Posterior cingulate gyrus (tissue), 11 donors: Measurements from ENCODE around the gene ERFL.

Experiments
- DNase-seq, 10 donors: peaks; one replicate each; pipeline versions ENCODE4 v3.0.0 to v3.0.0-alpha.2; 2020 to 2021; ENCODE audit warnings: mixed read lengths in 3 of 10
- intact Hi-C: fragments of 100-400 bp; cut with DNase I; formaldehyde crosslinking; loops from one replicate; pipeline ENCODE4 v1.15.1; 2023

ERFL gene

DNA sequence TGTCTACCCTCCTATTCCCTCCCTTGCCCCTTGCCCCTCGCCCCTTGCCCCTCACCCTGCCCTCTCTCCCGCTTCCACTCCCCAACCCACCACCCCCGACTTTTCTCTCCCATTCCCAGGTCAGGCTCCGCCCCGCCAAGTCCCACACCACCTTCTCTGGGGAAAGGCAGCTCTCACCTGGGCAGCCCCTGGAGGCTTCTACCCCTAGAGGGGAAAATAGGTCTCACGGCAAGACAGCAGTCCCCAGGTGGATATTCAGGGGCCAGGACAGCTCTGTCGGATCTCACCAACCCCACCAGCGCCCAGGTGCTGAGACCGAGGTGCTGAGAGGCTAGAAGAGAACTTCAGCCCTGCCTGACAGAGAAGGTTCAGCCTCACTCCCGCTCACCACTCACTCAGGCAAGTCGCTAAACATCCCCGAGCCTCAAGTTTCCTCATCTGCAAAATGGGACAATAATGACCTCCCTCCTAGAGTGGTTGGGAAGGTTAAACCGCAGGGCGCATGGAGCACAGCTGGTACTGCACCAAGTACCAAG lies 1.4 kb upstream of the ERFL start:
- DNase-seq = peak in 1 of 10 donors; percentile 10
- intact Hi-C loops = no loop called here

DNA sequence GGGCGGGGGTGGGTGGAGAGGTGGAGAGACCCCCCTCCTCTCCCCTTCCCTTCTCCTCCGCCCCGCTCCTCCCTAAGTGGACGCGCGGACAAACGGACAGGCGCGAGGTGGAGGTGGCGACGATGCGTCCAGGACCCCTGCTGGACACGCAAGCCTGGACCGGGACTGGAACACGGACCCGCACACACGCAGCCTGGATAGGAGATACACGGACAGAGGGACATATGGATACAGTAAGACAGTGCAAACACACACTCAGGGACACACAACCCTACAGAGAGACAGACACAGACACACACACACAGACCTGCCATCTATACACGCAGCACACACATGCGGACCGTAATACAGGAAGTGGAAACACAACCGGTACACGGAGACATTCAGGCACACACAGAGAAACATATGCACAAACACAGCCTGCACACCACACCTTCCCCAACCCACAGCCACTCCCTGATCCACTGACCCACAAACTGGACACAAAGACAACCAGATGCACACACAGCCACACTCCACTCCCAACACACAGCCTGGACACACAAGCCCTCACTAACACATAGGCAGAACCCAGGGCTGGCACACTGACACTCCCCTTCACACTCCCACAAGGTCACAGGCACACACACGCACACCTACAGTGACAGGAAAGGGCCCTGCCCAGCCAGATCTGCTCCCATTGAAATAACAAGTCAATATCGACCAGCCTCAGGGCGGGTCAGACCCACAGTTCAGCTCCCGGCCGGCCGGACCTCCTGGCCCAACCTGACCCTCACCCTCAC lies 696 bp upstream of the ERFL start:
- DNase-seq = peak in 1 of 10 donors; percentile 60
- intact Hi-C loops = no loop called here

DNA sequence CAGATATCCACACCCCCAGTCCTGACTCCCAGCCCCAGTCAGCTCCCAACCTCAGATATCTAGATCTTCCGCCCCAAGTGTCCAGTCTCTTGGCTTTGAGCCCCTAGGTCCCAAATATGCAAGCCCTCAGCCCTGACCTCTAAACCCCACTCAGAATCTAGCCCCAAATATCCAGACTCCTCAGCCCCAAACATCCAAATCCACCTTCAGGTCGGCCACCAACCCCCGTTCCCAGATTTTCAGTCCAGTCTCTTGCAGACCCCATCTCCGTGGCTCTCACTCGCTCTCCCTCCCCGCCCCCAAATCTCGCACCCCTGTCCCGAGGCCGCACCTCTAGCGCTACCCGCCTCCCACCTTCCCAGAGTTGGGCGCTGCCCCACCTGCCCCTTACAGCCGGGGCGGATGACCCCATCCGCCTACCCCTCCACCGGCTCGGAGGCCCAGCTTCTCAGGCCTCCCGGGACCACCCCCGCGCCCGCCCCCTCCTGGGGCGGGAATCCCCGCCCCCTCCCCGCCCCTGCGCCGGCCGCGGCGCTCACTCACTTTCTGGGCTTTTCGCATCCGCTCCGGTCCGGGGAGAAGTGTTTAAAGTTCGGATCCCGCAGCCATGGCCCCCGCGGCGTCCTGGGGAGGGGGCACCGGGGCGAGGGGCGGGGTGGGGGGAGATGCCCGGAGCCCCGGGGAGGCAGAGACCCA lies 604 bp downstream of the ERFL start:
- peak in 1 of 10 donors; percentile 30 for DNase-seq
- intact Hi-C loops = no loop called here

DNA sequence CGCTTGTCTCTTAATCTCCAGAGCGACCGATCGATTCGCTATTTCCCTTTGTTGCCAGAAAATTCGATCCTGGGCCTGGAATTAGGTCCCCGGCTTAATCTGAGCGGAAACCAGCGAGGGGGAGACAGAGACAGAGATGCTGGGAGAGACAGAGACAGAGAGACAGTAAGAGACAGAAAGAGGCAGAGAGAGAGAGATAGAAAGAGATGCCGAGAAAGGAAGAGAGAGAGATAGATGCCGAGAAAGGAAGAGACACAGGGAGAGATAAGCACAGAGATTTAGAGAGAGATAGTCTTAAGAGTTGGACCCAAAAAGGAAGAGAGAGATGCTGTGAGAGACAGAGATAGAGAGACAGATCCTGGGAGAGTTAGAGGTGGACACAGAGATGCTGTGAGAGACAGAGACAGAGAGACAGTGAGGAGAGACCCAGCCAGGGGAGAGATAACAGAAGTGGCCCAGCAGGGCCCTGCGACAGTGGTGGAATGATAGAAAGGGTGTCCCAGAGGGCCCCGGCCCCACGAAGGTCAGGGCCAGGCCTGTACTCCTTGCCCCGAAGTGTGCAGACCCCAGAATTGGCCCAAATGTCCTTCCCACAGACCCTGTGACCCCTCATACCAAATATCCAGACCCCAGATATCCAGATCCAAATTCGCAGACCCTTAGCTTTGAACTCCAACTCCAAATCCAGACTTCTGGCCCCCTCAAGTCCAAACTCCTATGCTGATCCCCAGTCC lies 1.3 kb downstream of the ERFL start:
- DNase-seq = no peak
- intact Hi-C loops = no loop called here

DNA sequence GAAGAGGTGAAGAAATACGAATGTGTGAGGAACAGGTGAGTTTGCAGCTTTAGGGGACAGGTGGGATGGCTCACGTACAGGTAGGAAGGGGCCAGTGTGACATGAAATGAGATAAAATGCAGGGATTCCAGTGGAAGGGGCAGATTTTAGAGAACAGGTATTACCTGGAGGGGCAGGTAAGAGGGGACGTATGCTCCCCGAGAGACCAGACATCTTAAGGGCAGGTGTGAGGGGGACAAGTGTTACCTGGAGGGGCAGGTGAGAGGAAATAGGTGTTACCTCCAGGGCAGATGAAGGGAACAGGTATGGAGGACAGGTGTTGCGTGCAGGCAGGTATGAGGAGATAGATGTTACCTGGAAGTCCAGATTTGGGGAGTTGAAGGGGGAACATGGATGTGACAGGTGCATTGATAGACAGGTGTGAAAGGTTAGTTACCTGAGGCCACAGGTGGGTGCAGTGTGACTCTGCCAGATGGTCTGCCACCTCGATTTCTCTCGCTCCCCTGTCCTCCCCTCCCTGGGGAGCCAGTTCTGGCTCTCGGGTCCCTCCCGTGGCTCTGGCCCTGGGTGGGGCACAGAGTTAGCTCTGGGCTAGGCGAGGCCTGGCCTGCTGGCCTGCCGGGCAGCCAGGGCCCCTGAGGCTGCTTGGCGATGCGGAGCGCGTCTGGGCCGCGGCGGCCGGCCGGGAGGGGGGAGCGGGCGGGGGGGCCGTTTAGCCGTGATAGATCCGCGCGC lies 2.1 kb downstream of the ERFL start:
- intact Hi-C loops = no loop called here

DNA sequence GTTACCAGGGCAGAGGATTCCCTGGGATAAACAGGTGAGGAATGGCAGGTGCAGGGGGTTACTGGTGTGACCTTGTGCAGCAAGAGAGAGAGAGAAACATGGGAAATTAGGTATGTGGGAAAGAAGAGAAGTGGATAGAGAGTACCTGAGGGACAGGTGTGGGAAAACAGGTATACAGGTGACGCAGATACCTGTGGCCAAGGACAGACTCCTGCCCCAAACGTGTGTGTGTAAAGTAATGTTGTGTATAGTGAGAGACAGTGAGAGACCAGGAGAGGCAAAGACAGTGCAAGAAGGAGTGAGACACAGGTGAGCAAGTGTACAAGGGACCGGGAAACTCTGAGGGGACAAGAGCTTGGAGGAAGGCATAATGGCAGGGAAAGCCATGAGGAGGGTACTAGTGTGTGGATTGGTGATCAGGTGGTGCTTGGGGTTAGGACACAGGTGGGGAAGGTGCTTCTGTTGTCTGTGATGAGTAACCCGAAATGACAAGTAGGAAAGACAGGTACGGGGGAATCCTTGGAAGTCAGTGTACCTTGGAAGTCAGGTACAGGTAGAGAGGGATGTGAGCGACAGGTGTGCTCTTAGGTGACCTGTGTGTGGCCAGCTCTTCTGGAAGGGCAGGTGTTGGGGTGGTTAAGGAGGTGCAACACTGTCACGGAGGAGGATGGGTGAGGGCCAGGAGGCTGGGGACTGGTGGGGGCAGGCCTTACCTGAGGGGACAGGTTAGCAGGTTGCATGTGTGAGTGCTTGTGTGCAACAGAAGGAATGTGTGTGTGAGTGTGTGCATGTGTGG lies 2.8 kb downstream of the ERFL start:
- intact Hi-C loops = no loop called here
- peak in 1 of 10 donors; percentile 3 for DNase-seq

More for the DNA sequence above, 2.1 kb downstream of the ERFL start:
- peak in 1 of 10 donors; percentile 22 for DNase-seq

DNA sequence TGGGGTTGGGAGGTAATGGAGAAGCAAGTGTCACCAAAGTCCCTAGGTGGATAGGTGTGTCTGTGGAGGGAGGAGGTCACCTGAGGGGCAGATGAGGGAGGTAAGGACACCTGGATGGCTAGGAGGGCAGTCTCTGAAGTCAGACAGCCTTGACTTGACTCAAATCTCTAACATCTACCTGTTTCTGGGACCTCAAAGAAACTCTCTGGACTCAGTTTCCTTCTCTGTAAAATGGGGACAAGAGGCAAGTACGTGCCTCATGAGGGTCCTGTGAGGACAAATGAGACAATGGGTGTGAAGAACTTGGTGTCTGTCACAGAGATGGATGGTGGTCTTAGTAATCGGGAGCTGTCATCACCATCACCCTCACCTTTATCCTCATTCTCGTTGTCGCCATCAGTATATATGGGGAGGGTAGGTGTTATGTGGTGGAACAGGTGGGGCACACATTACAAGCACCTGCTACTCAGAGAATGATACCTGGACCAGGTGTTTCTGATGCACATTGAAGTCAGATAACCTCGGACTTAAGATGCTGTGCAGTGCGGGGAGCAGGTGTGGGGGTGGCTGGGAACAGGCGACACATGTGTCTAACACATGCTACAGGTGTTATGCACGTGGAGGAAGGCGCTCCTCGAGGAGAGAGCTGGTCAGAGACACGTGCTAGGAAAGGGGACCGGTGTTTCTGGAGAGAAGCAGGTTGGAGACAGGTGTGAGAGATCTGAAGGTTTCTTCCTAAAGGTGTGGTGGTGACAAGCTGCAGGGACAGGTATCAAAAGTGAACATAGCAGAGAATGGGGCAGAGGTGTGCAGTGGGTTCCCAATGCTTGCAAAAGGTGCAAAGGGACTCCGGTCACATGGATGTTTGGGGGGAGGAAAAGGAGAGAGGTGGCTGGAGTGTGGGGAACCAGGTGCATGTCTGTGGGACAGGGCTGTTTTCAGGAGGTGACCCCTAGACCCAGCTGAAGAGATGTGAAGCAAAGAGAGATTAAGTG lies 3.8 kb downstream of the ERFL start:
- intact Hi-C loops = no loop called here
- DNase-seq = peak in 1 of 10 donors; percentile 2

DNA sequence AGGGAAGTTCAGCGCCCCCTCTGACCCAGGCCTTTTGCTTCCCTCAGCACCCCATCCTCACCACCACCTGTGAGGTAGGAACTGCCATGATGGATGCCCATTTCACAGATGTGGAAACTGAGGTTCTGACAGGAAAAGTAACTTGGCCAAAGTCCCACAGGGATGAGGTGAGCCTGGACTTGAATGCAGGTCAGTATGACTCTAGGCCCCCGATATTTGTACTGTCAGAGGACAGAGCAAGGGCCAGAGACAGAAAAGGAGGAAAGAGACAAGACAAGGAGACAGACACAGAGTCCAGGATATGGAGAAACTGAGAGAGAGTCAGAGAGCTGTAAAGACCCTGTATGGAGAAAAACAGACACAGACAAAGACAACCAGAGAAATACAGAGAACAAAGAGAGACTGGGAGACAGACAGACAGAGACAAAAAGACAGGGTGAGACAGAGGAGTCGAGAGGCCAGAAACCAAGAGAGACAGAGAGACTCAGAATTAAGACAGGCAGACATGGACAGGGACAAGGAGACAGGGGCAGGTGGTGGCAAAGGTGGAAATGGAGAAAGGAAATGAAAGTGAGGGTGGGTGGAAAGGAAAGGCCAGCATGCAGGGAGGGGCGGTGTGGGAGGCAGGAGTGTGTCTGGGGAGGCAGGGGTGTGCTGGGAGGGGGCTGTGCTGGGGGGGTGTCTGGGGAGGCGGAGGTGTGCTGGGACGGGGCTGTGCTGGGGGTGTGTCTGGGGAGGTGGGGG lies 5.0 kb downstream of the ERFL start:
- intact Hi-C loops = no loop called here
- DNase-seq = no peak

DNA sequence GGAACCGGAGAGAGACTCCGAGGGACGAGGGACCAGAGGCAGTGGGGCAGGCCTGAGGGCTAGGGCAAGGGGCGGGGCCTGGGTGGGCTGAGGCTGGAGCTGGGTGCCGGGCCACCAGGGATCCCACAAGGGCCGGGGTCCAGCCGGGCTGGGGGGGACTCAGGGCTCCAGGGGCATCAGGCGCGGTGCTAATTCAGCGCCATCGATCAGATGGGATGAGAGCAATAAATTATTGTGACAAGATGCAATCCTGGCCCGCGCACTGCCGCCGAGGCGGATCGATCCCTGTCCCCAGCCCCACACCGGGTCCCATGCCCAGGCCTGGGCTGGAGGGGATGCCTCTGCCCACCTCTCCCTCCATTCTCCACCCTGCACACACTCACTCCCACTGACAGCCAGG lies 5.7 kb downstream of the ERFL start:
- DNase-seq = no peak
- intact Hi-C loops = no loop called here

DNA sequence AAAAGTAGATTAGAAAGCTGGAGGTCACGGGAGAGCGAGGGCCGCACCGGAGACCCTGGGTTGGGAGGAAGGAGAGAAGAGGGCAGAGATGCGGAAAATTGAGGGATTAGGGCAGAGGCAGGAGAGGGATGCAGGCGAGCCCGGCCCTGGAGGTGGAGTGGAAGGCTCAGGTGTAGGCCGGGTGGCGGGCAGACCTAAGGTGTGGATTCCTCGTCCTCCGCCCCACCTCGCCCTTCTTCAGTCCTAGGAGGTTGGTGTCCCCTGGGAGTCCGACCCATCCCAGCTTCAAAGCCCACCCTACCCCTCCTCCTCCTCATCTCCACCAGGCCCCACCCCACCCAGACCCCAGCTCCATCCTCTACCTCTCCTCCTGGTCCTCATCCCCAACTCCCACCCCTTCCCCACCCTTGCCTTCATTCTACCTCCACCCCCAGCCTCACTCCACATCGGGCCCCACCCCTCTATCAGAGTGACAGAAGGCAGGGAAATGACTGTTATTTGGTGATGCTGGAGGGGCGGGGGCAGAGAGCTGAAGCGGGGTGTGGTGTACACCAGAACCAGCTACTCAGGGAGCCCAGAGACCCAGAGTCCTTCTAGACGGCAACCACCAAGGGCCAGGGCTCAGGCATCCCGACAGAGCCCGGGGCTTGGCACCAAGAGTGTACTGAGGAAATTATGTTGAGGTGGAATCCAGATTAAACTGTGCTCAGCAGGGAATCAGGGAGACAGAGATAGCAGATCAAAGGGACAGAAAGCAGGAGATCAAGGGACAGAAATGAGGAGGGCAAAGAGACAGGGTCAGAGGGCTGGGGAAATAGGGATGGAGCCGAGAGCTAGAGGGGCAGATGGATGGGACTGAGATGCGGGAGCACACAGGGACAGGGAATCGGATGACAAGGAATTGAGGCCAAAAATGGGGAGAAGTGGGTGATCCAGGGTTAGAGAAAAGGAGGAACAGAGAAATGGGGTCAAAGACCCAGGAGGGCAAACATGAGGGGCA lies 6.4 kb downstream of the ERFL start:
- intact Hi-C loops = no loop called here

DNA sequence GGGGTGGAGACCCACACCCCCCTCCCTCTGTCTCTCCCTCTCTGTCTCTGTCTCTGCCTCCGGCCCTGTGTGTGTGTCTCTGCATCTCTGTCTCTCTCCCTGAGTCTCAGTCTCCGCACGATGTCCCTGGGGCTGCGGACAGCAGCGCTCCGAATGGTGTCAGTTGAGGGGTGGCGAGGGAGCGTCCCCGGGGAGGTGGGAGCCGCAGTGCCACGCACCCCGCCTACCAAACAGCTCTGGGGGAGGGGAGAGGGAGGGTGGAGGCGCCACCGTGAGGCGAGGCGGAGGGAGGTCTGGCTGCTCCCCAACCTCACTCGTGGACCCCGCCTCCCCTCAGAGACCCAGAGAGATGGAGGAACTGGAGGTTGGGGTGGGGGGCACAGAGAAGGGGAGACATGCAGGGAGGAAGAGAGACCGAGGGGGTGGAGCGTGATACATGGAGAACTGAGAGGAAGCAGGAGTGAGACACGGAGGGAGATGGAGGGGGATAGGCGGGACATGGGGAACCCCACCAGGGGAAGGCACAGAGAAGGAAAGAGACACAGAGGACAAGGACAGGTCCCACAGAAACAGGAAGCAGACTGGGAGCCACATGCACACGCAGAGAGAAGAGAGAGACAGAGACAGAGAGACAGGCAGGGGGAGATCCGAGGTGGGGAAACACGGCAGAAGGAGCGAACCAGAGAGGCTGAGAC lies 7.2 kb downstream of the ERFL start:
- DNase-seq = peak in 1 of 10 donors; percentile 23
- intact Hi-C loops = no loop called here

More for the DNA sequence above, 6.4 kb downstream of the ERFL start:
- no peak for DNase-seq

DNA sequence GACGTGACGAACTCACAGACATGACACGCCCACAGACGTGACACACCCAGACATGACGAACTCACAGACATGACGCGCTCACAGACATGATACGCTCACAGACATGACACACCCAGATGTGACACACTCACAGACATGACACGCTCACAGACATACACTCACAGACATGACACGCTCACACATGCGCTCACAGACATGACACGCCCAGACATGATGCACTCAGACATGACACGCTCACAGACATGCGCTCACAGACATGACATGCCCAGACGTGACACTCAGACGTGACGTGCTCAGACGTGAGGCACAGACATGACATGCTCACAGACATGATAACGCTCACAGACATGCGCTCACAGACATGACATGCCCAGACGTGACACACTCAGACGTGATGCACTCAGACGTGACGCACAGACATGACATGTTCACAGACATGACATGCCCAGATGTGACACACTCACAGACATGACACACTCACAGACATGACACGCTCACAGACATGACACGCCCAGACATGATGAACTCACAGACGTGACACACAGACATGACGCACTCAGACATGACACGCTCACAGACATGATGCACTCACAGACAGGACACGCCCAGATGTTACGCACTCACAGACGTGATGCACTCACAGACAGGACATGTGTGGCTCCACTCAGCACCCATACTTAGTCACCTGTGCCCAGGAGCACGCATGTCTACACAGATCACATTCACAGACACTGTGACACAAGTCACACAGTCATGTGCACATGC lies 8.1 kb downstream of the ERFL start:
- intact Hi-C loops = no loop called here
- DNase-seq = peak in 1 of 10 donors; percentile 25

DNA sequence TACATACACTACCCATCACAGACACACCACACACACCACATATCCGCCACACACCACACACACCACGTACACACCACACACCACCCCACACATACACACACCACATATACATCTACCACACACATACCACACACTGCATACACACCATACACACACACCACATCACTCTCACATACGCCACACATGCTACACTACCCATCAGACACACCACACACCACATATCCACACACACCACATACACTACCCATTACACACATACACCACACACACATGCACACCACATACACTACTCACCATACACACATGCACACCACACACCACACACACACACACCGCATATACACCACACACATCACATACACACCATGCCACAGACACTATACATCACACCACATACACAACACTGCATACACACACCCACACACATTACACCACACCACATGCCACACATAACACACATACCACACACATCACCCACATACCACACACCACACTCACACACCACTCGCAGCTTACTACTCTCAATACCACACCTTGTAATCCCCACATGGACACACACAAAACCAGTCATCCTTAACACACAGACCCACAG lies 9.5 kb downstream of the ERFL start:
- no peak for DNase-seq
- intact Hi-C loops = no loop called here

DNA sequence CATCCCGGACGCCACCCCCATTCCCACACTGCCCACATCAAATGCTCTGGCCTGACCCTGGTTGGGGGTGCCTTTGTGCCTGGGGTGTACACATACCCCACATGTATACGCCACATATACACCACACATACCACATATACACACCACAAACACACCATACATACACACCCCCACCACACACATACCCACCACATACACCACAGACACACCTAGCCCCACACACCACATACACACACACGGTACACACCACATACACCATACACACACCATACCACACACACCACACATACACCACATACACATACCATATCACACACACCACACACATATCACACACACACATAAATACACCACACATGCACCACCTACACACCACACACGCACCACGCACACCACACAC lies 10.2 kb downstream of the ERFL start:
- DNase-seq = peak in 1 of 10 donors; percentile 1
- intact Hi-C loops = no loop called here

DNA sequence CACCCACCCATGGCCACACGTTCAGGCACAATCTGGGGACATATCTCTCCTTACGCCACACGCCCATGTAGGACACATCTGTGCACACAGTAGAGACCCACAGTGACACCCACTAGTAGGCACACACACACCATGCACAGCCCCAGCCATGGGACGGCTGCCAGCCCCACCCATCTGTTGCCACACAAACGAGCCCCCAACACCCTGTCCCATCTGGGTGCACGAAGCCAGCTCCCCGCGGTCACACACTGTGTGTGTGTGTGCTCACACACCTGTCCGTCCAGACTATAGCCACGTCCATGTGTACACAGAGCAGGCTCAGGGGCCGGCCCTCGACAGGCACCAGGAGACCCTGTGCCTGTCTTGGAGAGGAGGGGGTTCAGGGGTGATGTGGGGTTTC lies 10.6 kb downstream of the ERFL start:
- intact Hi-C loops = no loop called here
- no peak for DNase-seq
